ENCODE data around the gene MRM2. TPM values are rescaled to one million over a fixed set of nuclear protein-coding genes. Genes with fewer than 3 reads are reported as not detected.
A peak's percentile ranks its signal among the peaks of the same experiment; 100 is the strongest.

The MRM2 gene
- total RNA-seq, 1 donor from 2014 or later, result 17.3 TPM

DNA sequence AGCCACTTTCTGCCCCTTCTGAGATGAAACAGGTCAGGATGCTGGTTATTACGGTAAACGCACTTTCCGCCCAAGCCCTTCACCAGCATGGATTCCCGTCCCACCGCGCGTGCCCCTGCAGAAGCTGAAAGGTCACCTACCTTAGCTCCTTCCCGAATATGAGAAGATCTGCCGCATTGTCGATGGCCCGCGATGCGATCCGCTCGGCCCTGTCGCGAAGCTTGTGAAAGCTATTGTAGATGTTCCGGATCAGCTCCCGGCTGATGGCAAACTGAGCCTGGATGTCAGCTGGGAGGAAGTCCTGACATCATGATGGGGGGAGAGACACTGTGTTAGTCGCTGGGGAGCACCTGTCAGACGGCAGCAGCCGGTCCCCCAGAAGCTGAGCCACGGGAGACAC lies 22.2 kb upstream of the MRM2 start:
- ATAC-seq, result no peak

DNA sequence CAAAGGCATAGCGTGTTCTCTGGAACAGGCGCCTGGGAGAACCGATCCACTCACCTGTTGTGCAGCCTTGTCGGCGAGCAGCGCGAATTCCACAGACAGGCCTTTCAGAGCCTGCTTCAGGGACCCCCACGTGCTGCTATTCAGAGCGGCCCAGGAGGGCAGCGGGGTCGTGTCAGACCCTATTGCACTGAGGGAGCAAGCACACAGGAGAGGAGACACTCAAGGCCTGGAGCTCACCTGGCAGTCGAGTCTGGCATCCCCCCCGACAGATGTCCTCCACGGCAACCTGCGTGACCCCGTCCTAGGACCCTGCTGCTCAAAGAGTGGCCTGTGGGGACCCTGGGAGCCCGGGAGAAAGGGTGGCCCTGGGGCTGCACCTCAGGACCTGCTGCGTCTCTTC lies 21.2 kb upstream of the MRM2 start:
- no peak for ATAC-seq

DNA sequence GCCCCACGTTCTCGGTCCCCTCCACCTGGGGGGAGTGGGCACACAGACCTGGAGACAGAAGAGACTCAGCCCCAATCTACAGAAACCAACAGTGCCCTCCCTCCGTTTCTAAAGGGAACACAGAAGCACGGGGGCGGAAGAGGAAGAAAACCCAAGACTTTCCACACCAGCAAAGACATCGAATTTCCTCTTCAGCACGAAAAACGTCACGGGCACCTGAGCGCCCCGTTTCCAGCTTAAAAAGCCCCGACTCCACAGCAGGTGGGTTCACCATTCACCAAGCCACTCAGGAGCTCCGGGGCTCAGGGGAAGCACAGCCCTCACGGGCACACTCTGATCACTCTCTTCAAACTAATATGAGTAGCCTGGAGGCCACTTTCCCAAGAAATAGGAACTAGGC lies 19.6 kb upstream of the MRM2 start:
- no peak for ATAC-seq

DNA sequence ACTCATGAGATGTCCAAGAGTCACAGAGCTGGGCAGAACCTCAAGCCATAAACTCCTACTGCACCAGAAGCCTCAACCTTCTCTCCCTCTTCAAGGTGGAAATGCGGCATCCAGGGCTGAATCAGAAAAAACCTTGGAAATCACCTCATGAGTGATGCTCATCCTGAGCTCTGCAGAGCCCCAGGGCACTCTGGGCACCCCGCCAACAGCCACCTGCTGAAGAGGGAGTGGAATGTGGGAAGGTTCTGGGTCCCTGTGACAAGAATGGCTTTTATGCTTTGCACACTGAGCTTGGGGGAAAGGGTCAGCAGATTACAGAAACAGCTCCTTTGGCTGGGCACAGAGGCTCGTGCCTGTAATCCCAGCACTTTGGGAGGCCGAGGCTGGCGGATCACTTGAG lies 18.8 kb upstream of the MRM2 start:
- no peak for ATAC-seq

DNA sequence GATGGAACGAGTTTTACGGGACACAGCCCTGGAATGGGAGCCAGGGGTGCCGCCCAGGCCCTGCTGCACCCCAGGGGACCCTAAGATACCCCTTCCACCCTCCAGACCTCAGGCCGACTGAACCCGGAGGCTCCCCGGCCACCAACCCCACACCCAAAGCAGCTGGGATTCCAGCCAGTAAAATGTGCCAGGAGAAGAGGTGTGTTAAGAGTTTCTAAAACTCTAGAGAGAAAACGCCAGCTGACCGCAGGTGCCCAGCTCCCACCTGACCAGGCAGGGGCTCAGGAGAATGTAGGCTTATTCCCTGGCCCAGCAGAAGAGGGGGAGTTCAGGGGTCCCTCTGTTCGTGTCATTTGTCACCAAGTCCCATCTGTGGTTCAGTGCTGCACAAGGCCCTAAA lies 17.5 kb upstream of the MRM2 start:
- no peak for ATAC-seq

DNA sequence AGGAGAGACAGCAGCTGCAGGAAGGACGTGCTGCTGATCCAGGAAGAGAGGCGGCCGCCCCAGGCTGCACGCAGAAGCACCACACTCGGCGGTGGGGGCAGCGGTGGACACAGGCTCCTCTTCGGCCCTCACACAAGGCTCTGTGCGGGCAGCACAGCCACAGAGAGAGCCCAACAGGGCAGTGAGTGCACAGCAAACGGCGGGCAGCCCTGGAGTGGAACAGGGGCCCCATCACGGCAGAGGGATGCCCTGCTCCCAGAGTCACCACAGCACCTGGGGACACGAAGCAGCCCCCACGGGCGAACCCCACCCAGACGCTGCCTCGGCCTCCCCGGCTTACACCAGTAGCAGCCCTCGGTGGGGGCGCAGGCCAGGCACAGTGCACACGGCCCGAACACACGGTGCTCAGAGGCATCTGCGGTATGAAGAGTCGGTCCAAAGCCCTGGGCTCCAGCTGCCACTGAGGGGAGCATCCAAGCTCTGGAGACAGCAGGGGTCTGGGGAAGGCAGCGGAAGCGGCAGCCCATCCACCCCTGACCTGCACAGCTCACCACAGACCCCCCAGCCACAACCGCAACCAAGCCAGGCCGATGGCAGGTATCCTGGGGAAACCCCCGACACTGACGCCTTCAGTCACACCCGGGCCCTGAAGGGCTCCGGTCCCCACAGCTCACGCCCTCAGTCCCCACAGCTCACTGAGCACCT lies 16.8 kb upstream of the MRM2 start:
- ATAC-seq, result peak; percentile 27

DNA sequence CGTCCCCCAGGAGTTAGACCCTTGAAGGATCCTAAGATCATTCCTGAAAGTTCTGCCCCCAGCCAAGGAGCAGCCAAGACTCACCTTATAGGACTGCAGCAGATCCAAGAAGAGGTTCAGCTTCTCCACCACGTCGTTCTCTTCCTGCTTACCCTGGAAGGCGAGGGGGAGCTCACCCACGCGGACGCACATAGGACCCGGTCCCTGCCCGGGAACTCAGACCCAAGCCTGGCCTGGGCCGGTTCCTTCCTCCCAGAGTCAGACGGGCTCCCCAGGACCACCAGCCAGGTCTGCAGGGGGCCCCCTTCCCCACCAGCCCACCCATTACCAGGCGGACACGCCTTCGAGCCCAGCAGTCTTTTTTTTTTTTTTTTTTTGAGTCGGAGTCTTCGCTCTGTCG lies 15.6 kb upstream of the MRM2 start:
- ATAC-seq, result no peak

DNA sequence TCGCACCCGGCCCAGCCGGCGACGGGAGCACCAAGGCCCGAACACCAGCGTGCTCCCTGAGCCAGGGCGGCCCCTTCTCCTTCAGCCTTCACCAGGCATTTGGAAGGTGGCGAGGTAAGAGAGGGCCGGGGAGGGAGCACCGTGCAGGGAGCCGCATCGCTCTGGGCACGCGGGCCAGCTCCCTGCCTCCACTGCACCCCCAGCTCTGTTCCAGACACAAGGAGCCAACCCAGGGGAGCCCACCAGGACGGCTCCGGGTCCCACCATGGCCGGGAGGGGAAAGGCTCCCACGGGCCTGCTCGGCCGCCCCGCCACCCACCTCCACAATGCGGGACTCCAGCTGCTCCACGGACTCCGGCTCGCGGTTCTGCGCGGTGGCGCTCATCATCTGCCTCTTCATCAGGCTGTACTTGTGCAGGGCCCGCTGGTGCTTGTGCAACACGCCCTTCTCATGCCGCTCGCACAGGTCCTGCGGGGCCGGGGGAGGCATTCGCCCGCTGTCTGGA lies 15.1 kb upstream of the MRM2 start:
- no peak for ATAC-seq

DNA sequence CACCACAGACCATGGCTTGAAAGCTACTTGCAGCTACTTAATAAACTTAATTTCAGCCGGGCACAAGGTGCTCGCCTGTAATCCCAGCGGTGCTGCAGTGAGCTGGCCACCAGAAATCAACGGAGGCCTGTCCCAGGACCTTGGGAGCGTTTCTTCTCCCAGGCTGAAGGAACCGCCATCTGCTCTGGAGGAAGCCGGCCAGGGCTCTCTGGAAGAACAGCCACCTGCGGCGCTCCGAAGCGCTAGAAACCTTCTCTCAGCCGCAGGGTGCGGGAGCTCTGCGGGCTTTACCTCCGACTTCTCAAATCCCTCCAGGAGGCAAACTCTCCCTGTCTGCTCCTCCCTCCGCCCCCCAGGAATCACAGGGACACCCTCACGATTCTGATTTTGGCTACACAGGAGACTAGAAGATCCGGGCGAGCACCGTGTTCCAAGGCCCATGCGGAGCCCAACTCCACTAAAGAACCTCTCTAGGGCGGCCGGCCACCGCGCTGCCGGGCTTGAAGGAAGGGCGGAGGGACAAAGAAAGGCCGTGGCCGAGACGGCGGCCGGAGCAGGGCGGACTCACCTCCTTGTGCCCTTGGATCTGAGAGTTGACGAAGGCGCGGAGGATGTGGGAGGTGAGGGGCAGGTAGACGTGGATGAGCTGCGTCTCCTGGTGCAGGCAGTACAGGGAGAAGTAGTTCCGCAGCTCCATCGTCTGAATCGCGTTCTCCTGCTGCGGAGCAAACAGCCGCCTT lies 14.5 kb upstream of the MRM2 start:
- no peak for ATAC-seq

DNA sequence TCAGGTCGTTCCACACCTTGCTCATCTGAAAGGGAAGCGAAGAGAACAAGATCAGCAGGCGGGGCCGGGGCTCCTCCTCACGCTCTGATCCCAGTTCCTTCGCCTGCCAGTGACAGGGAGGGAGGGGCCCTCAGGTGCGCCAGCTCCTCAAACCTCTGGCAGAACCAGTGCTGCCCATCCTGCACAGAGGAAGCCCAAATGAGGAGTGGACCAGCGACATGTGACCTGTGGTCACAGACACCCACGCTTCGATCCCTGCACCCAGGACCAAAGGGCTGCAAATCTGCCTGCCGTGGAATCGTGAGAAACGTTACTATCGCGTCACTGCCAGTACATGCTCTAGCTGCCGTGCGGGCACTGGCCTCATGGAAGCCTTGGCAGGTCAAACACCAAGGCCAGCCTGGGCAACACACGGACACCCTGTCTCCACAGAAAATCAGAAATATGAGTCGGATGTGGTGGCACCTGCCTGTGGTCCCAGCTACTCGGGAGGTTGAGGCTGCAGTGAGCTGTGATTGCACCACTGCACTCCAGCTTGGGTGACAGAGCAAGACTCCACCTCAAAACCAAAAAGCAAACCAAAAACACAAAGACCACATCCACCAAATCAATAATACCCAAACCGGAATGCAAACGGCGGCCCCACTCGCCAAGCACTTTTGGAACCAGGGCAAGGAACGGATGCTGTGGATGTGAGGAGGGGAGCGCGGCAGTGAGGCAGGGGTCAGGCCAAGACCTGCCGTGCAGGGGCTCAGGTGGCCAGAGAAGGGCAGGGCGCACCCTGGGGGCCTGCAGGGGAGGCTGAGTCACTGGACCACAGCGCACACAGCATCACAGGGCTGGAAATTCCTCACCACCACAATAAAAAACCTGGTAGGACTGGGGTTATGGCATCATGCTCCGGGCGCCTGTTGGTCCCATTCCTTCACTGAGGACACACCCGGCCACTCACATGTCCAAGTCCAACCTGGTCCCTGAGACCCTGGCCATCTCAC lies 13.4 kb upstream of the MRM2 start:
- ATAC-seq, result no peak

DNA sequence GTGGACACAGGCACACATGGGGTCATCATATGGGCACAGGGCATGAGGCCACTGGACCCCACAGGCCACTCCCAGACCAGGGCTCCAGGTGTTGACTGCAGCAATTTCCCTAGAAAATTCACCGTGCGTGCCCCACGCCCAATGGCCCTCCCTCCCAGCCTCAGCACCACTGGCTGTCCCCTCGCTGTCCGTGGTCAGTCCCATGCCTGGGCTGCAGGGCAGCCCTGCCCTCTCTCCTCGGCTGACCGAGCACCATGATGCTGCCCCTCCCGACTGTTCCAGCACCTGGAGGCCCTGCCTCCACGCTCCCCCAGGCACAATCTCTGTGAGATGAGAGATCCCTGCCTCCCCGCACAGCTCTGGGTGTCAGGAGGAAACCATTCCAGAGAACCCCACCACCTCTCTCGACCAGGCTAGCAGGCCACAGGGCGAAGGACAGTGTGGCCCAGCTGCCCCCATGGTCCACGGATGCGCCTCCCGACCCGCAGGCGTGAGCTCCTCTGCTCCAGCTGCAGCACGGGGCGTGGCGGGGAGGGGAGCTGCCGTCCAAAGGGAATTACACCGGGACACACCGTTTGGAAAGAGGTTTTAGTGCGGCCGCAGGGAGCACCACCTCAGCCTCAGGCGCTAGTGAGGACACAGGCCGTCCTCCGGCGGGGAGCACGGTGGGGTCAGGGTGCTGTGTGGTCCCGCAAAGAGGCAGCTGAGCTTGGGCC lies 12.6 kb upstream of the MRM2 start:
- no peak for ATAC-seq

DNA sequence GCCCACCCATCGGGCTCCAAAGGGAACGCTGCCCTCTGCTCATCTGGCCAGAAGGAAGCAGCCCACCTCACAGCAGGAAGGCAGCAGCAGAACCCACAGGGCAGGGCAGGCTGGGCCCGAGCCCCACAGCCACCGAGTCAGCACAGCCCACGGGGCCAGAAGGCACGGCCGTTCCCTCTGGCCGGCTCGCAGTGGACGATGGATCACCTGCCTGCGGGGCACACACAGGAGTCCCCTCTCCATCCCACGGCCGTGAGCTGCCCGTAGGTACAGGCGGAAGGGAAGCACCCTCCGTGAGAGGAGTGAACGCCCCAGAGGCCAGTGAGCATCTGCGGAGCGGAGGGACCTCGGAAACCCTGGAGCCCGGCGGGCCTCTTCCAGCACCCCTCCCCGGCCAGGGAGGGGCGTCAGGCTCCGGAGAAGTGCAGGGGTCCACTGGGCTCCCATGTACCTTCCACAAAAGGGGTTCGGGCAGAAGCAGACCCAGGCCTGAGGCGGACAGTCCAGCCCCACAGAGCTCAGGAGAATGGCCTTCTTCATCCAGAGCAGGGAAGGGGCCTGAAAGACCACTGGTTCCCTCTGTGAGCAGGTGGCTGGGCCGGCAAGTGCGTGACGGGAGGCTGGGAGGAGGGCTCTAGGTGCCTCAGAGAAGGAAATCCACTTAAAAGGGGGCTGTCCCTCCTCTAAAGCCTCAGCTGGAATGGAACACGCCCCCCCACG lies 11.7 kb upstream of the MRM2 start:
- ATAC-seq, result no peak

DNA sequence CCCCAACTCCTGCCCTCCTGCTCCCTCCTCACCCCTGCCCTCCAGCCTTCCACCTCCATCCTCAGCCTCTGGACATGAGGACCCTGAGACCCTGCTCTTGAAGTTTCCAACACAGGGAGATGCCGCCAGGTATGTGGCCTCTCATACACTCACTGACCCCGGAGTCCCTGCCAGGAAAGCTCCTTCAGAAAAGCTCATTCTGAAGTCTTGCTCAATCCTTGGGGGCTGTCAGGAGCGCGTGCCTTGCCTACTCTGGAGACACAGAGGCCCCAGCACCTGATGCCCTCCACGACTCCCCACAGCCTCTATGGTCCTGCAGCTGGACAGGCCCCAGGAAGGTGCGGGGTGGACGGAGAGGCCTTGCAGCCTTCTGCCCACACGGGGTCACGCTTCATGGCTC lies 11.0 kb upstream of the MRM2 start:
- ATAC-seq, result no peak

DNA sequence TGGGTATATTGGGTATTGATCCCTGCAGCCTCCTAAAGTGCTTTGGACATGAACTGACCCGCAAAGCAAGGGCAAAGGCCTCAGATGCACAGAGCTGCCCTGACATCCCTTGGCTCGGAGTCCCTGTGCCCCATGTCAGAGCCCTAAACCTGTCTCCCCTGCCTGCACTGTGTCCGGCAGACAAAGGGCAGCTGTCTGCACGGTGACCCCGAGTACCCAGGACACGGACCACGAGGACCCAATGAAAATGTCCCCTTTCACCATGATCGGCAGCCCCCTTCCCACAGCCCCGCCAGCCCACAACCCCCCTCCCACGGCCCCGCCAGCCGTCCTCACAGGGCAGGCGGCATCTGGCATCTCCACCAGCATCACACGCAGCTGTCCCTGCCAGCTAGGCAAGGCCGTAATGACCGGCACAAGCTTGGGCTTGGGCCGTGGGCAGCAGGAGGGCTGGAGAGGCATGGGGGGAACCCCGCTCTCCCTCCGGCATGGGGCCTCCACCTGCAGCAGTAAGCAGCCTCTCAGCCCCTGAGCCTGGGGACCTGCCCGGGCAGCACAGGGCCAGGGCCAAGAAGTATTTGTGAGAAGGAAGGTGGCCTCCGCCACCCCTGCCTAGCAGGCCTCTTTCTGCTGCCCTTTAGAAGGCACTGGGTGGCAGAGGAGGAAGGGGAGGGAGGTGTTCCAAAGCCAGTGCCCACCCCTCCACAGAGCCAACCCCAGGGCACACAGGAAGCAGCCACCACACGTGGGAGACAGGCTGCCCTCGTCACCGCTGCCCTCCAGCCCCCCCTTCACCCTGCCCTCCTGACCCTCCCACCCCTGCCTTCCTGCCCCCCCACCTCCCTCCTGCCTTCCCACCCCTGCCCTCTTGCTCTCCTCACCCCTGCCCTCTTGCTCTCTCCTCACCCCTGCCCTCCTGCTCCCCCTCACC lies 10.1 kb upstream of the MRM2 start:
- no peak for ATAC-seq

DNA sequence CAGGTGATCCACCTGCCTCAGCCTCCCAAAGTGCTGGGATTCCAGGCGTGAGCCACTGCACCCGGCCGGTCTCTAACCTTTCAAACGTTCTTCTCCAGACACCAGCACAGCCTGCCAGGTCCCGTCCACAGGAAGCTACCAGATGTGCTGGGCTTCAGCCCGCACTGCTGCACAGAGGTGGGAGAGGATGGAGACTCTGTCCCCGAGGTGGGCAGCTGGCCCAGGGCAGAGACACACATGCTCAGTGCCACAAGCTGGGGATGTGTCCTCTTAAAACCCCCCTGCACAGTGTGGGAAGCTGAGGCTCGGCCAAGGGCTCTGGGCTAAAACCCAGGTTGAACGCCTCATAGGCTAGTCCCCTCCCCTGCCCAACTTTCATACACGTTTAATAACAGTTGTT lies 9.4 kb upstream of the MRM2 start:
- no peak for ATAC-seq

DNA sequence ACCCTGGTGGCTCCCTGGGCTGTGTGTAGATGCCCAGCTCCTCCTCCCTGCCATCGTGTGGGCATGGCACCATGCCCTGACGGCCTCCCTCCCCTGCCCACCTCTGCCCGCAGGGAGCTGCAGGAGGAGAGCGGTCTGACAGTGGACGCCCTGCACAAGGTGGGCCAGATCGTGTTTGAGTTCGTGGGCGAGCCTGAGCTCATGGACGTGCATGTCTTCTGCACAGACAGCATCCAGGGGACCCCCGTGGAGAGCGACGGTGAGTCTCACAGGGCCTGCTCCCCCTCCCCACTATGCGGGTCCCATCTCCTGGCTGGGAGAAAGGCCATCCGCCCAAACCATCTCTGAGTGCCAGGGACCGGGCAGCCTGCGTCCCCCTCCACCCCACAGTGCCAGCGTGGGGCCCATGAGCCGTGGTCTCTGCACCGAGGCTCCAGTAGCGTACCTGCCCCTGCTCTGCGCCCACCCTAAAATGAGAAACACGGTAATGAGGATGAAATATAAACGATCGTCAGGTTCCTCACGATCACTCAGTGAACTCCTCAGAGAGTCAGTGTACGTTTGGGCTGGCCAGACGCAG lies 7.8 kb upstream of the MRM2 start:
- no peak for ATAC-seq

DNA sequence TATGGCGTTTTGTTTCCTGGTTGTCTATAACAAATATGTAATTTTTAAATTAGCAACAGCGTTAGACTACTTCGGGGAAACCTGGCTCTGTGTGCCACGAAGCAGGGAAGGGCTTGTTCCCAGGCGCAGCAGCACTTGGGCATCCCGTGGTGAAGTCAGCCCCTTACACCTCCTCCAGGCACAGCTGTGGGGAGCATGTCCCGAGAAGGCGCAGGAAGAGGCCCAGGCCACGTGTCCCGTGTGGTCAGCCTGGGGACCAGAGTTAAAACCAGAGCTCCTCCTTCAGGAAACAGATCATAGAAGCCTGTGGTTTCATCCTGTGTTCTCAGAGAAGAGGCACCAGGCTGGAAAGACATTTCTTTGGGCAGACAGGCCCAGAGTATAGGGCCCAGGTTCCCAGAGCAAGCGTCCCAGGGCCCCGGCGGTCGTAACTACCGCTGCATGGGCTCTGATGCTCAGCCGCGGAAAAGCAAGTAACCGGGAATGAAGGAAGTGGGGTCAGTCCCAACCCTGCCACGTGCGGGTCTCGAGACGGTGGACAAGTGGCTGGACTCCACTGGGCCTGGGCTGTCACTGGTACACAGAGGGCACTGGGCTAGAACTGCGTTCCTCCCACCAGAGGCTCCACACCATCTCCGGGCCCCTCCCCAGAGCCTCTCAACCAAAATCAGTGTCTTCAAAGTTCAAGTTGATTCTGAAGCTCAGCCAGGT lies 7.1 kb upstream of the MRM2 start:
- ATAC-seq, result peak; percentile 14

DNA sequence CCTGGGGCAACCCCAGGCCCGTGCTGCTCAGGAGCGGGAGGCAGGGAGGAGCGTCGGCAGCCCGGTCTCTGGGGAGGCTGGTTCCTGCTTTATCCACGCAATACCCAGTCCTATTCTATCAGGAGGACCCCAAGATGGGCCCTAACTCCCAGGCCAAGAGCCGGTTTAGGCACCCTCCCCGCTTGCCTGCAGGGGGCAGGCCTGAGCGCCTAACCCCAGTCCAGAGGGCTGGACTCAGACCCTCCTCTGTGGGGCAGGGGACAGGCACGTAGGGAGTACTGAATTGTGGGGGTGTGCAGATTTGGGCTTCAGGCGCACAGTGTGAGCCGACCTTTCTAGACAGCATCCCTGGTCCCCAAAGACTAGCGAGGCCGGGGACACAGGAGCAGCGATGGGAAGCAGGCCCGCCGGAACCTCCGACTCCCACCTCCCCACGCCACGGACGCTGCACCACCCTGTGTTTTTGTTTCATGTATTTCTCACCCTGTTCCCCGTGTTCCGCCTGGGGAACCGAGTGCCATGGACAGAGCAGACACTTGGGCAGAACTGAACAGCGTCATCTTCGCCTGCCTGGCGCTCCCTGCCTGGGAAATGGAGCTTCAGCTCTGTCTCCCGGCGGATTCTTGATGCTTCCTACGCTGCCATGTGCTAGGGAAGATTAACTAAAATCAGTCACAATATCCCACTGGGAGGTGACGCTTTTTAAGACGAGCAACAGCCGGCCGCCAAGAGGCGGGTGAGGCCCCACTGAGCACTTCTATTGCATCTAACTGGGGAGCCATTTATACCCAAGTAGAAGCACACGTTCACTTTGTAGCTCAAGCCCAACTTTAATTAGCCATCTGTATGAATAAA lies 5.4 kb upstream of the MRM2 start:
- peak; percentile 19 for ATAC-seq
